ENCODE data around the gene CEL.
"Not testable (repeated sequence)": the region's sequence is repeated elsewhere in the genome, so short reads cannot be mapped to it uniquely, and the experiment has no call there.

CEL gene

GRCh38 chr9:133086212-133086860 is 24.6 kb downstream of the CEL start:
- H3K4me3 ChIP-seq (ENCODE audit: low read depth, low read length); H3K4me1 ChIP-seq (ENCODE audit: control insufficient read depth, insufficient read depth, low read length); H3K9me3 ChIP-seq (ENCODE audit: control insufficient read depth, insufficient read depth, low read depth, low read length); H3K9ac ChIP-seq (ENCODE audit: low read length); H3K36me3 ChIP-seq (ENCODE audit: control insufficient read depth, insufficient read depth, low read length); H3K27ac ChIP-seq (ENCODE audit: low read depth, low read length); H3K27me3 ChIP-seq (ENCODE audit: control insufficient read depth, insufficient read depth, low read length): not testable (repeated sequence)

DNA sequence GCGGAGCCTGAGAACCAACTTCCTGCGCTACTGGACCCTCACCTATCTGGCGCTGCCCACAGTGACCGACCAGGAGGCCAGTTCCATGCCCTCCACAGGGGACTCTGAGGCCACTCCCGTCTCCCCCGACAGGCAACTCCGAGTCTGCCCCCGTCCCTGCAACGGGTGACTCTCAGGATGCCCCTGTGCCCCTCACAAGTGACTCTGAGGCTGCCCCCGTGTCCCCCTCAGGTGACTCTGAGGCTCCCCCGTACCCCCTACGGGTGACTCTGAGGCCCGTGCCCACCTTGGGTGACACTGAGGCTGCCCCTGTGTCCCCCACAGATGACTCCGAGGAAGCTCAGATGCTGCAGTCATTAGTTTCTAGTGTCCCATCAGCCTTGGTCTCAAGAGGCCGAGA is 25.1 kb downstream of the CEL start:
- no peaks in the 10 kb centered on the region; the same call in 1 of the 2 replicates for H3K27me3 ChIP-seq (ENCODE audit: control insufficient read depth, insufficient read depth, low read length)
- H3K9me3 ChIP-seq (ENCODE audit: control insufficient read depth, insufficient read depth, low read depth, low read length): no peaks in the 10 kb centered on the region
- H3K27ac ChIP-seq (ENCODE audit: low read depth, low read length): no peak overlapping the region
- no peak overlapping the region for H3K4me3 ChIP-seq (ENCODE audit: low read depth, low read length)
- no peaks in the 10 kb centered on the region for H3K36me3 ChIP-seq (ENCODE audit: control insufficient read depth, insufficient read depth, low read length)
- no peak overlapping the region for H3K9ac ChIP-seq (ENCODE audit: low read length)
- H3K4me1 ChIP-seq (ENCODE audit: control insufficient read depth, insufficient read depth, low read length): no peaks in the 10 kb centered on the region

GRCh38 chr9:133087429-133088145 is 25.8 kb downstream of the CEL start:
- Histone ChIP-seq H3K4me1 (ENCODE audit: control insufficient read depth, insufficient read depth, low read length) (no peaks in the 10 kb centered on the region), H3K4me3 (ENCODE audit: low read depth, low read length) (no peak overlapping the region), H3K27me3 (ENCODE audit: control insufficient read depth, insufficient read depth, low read length) (no peaks in the 10 kb centered on the region; the same call in 1 of the 2 replicates), H3K9ac (ENCODE audit: low read length) (no peak overlapping the region), H3K36me3 (ENCODE audit: control insufficient read depth, insufficient read depth, low read length) (no peaks in the 10 kb centered on the region), H3K9me3 (ENCODE audit: control insufficient read depth, insufficient read depth, low read depth, low read length) (no peaks in the 10 kb centered on the region), H3K27ac (ENCODE audit: low read depth, low read length) (no peak overlapping the region)

GRCh38 chr9:133088146-133088750 is 26.5 kb downstream of the CEL start:
- no peaks in the 10 kb centered on the region for H3K9me3 ChIP-seq (ENCODE audit: control insufficient read depth, insufficient read depth, low read depth, low read length)
- H3K4me1 ChIP-seq (ENCODE audit: control insufficient read depth, insufficient read depth, low read length): no peaks in the 10 kb centered on the region
- no peak overlapping the region for H3K9ac ChIP-seq (ENCODE audit: low read length)
- no peak overlapping the region for H3K27ac ChIP-seq (ENCODE audit: low read depth, low read length)
- H3K4me3 ChIP-seq (ENCODE audit: low read depth, low read length): no peak overlapping the region
- no peaks in the 10 kb centered on the region for H3K36me3 ChIP-seq (ENCODE audit: control insufficient read depth, insufficient read depth, low read length)
- no peaks in the 10 kb centered on the region; the same call in 1 of the 2 replicates for H3K27me3 ChIP-seq (ENCODE audit: control insufficient read depth, insufficient read depth, low read length)

DNA sequence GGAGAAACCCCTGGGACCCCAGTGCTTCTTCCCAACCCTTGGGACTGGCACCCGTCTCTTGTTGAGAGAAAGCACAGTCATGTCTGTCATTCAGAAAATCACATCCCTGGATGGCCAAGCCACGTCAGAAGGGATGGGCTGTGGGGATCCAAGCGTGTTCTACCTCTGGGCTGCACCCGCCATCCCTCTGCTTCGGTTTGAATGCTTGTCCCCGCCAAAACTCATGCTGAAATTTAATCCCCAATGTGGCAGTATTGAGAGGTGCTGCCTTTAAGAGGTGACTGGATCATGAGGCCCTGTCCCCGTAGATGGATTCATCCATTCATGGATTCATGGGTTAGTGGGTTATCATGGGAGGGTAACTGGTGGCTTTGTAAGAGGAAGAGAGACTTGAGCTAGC is 27.0 kb downstream of the CEL start:
- Histone ChIP-seq H3K27ac (ENCODE audit: low read depth, low read length) (no peak overlapping the region), H3K36me3 (ENCODE audit: control insufficient read depth, insufficient read depth, low read length) (no peaks in the 10 kb centered on the region), H3K9ac (ENCODE audit: low read length) (no peak overlapping the region), H3K27me3 (ENCODE audit: control insufficient read depth, insufficient read depth, low read length) (no peaks in the 10 kb centered on the region; the same call in 1 of the 2 replicates), H3K9me3 (ENCODE audit: control insufficient read depth, insufficient read depth, low read depth, low read length) (no peaks in the 10 kb centered on the region), H3K4me1 (ENCODE audit: control insufficient read depth, insufficient read depth, low read length) (no peaks in the 10 kb centered on the region), H3K4me3 (ENCODE audit: low read depth, low read length) (no peak overlapping the region)

- Histone ChIP-seq H3K27ac (ENCODE audit: low read depth, low read length) (no peak overlapping the region), H3K9me3 (ENCODE audit: control insufficient read depth, insufficient read depth, low read depth, low read length) (no peaks in the 10 kb centered on the region), H3K9ac (ENCODE audit: low read length) (no peak overlapping the region), H3K36me3 (ENCODE audit: control insufficient read depth, insufficient read depth, low read length) (no peaks in the 10 kb centered on the region), H3K4me3 (ENCODE audit: low read depth, low read length) (no peak overlapping the region), H3K27me3 (ENCODE audit: control insufficient read depth, insufficient read depth, low read length) (no peaks in the 10 kb centered on the region; the same call in 1 of the 2 replicates), H3K4me1 (ENCODE audit: control insufficient read depth, insufficient read depth, low read length) (no peaks in the 10 kb centered on the region)
Measured at GRCh38 chr9:133089271-133089671, 27.5 kb downstream of the CEL start.

GRCh38 chr9:133090187-133090586 is 28.4 kb downstream of the CEL start:
- Histone ChIP-seq H3K9me3 (ENCODE audit: control insufficient read depth, insufficient read depth, low read depth, low read length) (peaks cover 1% of the 10 kb centered on the region; the same call in 1 of the 2 replicates), H3K9ac (ENCODE audit: low read length) (no peak overlapping the region), H3K27ac (ENCODE audit: low read depth, low read length) (no peak overlapping the region), H3K4me3 (ENCODE audit: low read depth, low read length) (no peak overlapping the region), H3K36me3 (ENCODE audit: control insufficient read depth, insufficient read depth, low read length) (no peaks in the 10 kb centered on the region), H3K4me1 (ENCODE audit: control insufficient read depth, insufficient read depth, low read length) (no peaks in the 10 kb centered on the region), H3K27me3 (ENCODE audit: control insufficient read depth, insufficient read depth, low read length) (no peaks in the 10 kb centered on the region; the same call in 1 of the 2 replicates)

GRCh38 chr9:133090752-133091385 is 29.1 kb downstream of the CEL start:
- no peak overlapping the region for H3K4me3 ChIP-seq (ENCODE audit: low read depth, low read length)
- H3K4me1 ChIP-seq (ENCODE audit: control insufficient read depth, insufficient read depth, low read length): no peaks in the 10 kb centered on the region
- peaks cover 8% of the 10 kb centered on the region for H3K9me3 ChIP-seq (ENCODE audit: control insufficient read depth, insufficient read depth, low read depth, low read length)
- H3K36me3 ChIP-seq (ENCODE audit: control insufficient read depth, insufficient read depth, low read length): no peaks in the 10 kb centered on the region
- no peak overlapping the region for H3K9ac ChIP-seq (ENCODE audit: low read length)
- H3K27me3 ChIP-seq (ENCODE audit: control insufficient read depth, insufficient read depth, low read length): no peaks in the 10 kb centered on the region; the same call in 1 of the 2 replicates
- no peak overlapping the region for H3K27ac ChIP-seq (ENCODE audit: low read depth, low read length)

- not testable (repeated sequence) for H3K27ac ChIP-seq (ENCODE audit: low read depth, low read length); H3K9ac ChIP-seq (ENCODE audit: low read length); H3K4me1 ChIP-seq (ENCODE audit: control insufficient read depth, insufficient read depth, low read length); H3K27me3 ChIP-seq (ENCODE audit: control insufficient read depth, insufficient read depth, low read length); H3K4me3 ChIP-seq (ENCODE audit: low read depth, low read length)
- peaks cover 20% of the 10 kb centered on the region for H3K9me3 ChIP-seq (ENCODE audit: control insufficient read depth, insufficient read depth, low read depth, low read length)
- peaks cover 26% of the 10 kb centered on the region for H3K36me3 ChIP-seq (ENCODE audit: control insufficient read depth, insufficient read depth, low read length)
Measured at GRCh38 chr9:133094351-133094750, 32.6 kb downstream of the CEL start.

DNA sequence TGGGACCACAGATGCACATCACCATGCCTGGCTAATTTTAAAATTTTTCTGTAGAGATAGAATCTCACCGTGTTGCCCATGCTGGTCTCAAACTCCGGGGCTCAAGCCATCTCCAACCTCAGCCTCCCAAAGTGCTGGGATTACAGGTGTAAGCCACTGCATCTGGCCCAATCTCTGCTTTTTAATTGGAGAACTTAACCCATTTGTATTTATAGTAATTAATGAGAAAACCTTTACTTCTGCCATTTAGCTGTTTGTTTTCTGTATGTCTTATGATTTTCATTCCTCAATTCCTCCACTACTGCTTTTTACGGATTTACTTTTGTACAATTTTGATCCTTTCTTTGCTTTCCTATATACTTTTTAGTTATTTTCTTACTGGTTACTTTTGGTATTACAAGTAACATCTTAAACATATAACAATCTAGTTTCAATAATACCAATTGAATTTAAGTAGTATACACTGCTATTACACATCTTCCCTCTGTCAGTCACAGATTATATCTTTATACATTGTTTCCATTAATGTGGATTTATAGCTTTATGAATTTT is 33.1 kb downstream of the CEL start:
- Histone ChIP-seq H3K9ac (ENCODE audit: low read length) (no peak overlapping the region), H3K4me3 (ENCODE audit: low read depth, low read length) (no peak overlapping the region), H3K27me3 (ENCODE audit: control insufficient read depth, insufficient read depth, low read length) (no peaks in the 10 kb centered on the region), H3K27ac (ENCODE audit: low read depth, low read length) (no peak overlapping the region), H3K36me3 (ENCODE audit: control insufficient read depth, insufficient read depth, low read length) (peaks cover 32% of the 10 kb centered on the region), H3K4me1 (ENCODE audit: control insufficient read depth, insufficient read depth, low read length) (no peaks in the 10 kb centered on the region), H3K9me3 (ENCODE audit: control insufficient read depth, insufficient read depth, low read depth, low read length) (peaks cover 20% of the 10 kb centered on the region)

Data from HUES6 (cell line).